T-cell (primary cell): ENCODE results near the gene RIPOR2. TPM values are rescaled to one million over a fixed set of nuclear protein-coding genes. Genes with fewer than 3 reads are reported as not detected.

Experiments used
- ATAC-seq, 4 experiments: fragments of 200-7000 bp in 3 of 4; fragments of 150-1000 bp in 1 of 4; cut with Tn5 transposase; replicated peaks in 1 of 4; 1 replicate in 3 of 4; 2 replicates in 1 of 4; pipeline ENCODE4 v1.10.0; 2021; ENCODE audit warnings: moderate library complexity in 3 of 4, mild to moderate bottlenecking in 2 of 4, moderate number of reproducible peaks in 1 of 4
- CTCF ChIA-PET, 2 donors: fragments of 300-600 bp; sonication (Branson Sonifier 250); formaldehyde crosslinking; loops; one replicate each; lab custom pipeline; 2022; ENCODE audit warnings: antibody characterized with exemption in 2 of 2; lab: Charles Lee
- POLR2A ChIA-PET, 2 donors: fragments of 300-600 bp; sonication (Branson Sonifier 250); formaldehyde crosslinking; loops; one replicate each; lab custom pipeline; 2022; ENCODE audit warnings: antibody characterized with exemption in 2 of 2; lab: Charles Lee
- DNase-seq, 35 experiments: peaks; one replicate each; pipeline versions ENCODE4 v3.0.0 to v3.0.0-alpha.2; 2013 to 2023
- H3K27ac ChIP-seq: one replicate; pipeline ENCODE4 v1.5.1; 2013; ENCODE audit warnings: low read length
- H3K27me3 ChIP-seq, 2 experiments: replicated peaks in 1 of 2; 1 replicate in 1 of 2; 2 replicates in 1 of 2; pipeline versions ENCODE4 v1.6.1 to v1.7.0; 2013; ENCODE audit warnings: low read length in 1 of 2, mixed read lengths in 1 of 2; ENCODE audit not compliant: control insufficient read depth in 2 of 2, insufficient read depth in 2 of 2; ENCODE audit errors: extremely low read depth in 1 of 2
- H3K36me3 ChIP-seq, 2 donors: 1 replicate in 1 of 2; 2 replicates in 1 of 2; pipeline versions ENCODE4 v1.6.1 to v1.7.0; 2013; ENCODE audit warnings: low read length in 1 of 2; ENCODE audit not compliant: control insufficient read depth in 2 of 2, insufficient read depth in 1 of 2; ENCODE audit errors: extremely low read depth in 1 of 2
- H3K4me1 ChIP-seq, 2 experiments: 1 replicate in 1 of 2; 2 replicates in 1 of 2; pipeline versions ENCODE4 v1.6.1 to v1.7.0; 2013; ENCODE audit warnings: low read length in 2 of 2, mixed read lengths in 1 of 2; ENCODE audit not compliant: insufficient read depth in 2 of 2, control insufficient read depth in 1 of 2; ENCODE audit errors: extremely low read depth in 1 of 2
- H3K4me3 ChIP-seq, 2 donors: 1 replicate in 1 of 2; 2 replicates in 1 of 2; pipeline versions ENCODE4 v1.5.1 to v1.7.0; 2013; ENCODE audit warnings: mild to moderate bottlenecking in 2 of 2, low read length in 1 of 2, moderate library complexity in 1 of 2; ENCODE audit not compliant: control insufficient read depth in 1 of 2; ENCODE audit errors: extremely low read depth in 1 of 2
- H3K9me3 ChIP-seq: 2 replicates; pipeline ENCODE4 v1.7.0; 2013
- H3K27ac Mint-ChIP-seq, 2 donors: one replicate each; pipeline ENCODE4 v1.8.0; 2020 to 2021; ENCODE audit warnings: mild to moderate bottlenecking in 2 of 2, mixed read lengths in 2 of 2
- H3K27me3 Mint-ChIP-seq, 2 donors: one replicate each; pipeline ENCODE4 v1.8.0; 2021 to 2022; ENCODE audit warnings: mixed read lengths in 2 of 2
- H3K36me3 Mint-ChIP-seq: one replicate; pipeline ENCODE4 v1.8.0; 2021; ENCODE audit warnings: mixed read lengths
- H3K4me1 Mint-ChIP-seq, 3 donors: one replicate each; pipeline ENCODE4 v1.8.0; 2020 to 2022; ENCODE audit warnings: mixed read lengths in 3 of 3, mild to moderate bottlenecking in 1 of 3
- H3K4me3 Mint-ChIP-seq, 3 donors: one replicate each; pipeline ENCODE4 v1.8.0; 2020 to 2022; ENCODE audit warnings: mild to moderate bottlenecking in 3 of 3, mixed read lengths in 3 of 3, moderate library complexity in 3 of 3
- H3K9me3 Mint-ChIP-seq, 3 donors: one replicate each; pipeline ENCODE4 v1.8.0; 2020 to 2022; ENCODE audit warnings: mixed read lengths in 3 of 3
- WGBS: methylation state at CpG from one replicate; pipeline ENCODE4 v1.1.5; 2013; ENCODE audit warnings: missing lambda C conversion rate; ENCODE audit not compliant: insufficient coverage; 5-methylcytosine and 5-hydroxymethylcytosine counted together
- total RNA-seq, 35 experiments: library from RNA in 6 of 35; stranded (reverse) in 6 of 35; fragments of 120-200 nt in 1 of 35; gene quantifications; one replicate each; pipeline versions ENCODE4 v1.2.1 to v1.2.4 and lab custom pipeline; 2013 to 2026

Gene RIPOR2
- total RNA-seq, 5 donors from 2014 or later (not counting 1 experiment from before 2014, with no cell fraction given) = 381 to 480 (median 441) TPM

- no peaks in the 10 kb centered on the region for H3K9me3 ChIP-seq
- H3K27me3 Mint-ChIP-seq = no peaks in the 10 kb centered on the region
- no peaks in the 10 kb centered on the region for H3K9me3 Mint-ChIP-seq
- peak overlapping the region; percentile 57 to 60 for H3K4me3 ChIP-seq
- peaks cover 96 to 99% (median 96%) of the 10 kb centered on the region in 3 donors for H3K4me1 Mint-ChIP-seq
- peak overlapping the region; percentile 88 to 93 (median 90) for H3K4me3 Mint-ChIP-seq
- peaks cover 87% of the 10 kb centered on the region for H3K36me3 Mint-ChIP-seq
- H3K27ac Mint-ChIP-seq = peak overlapping the region; percentile 96 to 98
- DNase-seq (no peak), ATAC-seq (no peak)
- H3K4me1 ChIP-seq = peaks cover 80 to 87% of the 10 kb centered on the region in 2 experiments
- H3K36me3 ChIP-seq = peaks cover 0 to 69% of the 10 kb centered on the region in 2 donors
- 87% methylated on average over 4 of the region's 6 CpGs for WGBS
- ChIA-PET CTCF (interaction anchor here (0.6 to 9.5 kb wide), 15 partner anchors 10 to 173 kb away, joined by 3 to 88 read pairs (median 5); partner anchors contain the start of gene RIPOR2 (in 1 of the 2)), POLR2A (interaction anchor here (0.7 to 3.1 kb wide), 4 partner anchors 8 to 115 kb away, joined by 3 to 15 read pairs (median 4); no protein-coding TSS in a partner anchor)
- H3K27ac ChIP-seq = peak overlapping the region; percentile 79
- no peaks in the 10 kb centered on the region for H3K27me3 ChIP-seq
Measured at GRCh38 chr6:24911796-24912382, 23.9 kb downstream of the RIPOR2 start.

GRCh38 chr6:24910961-24911725 is 24.6 kb downstream of the RIPOR2 start:
- peak overlapping the region; percentile 57 to 60 for H3K4me3 ChIP-seq
- Mint-ChIP-seq H3K9me3 (no peaks in the 10 kb centered on the region), H3K36me3 (peaks cover 87% of the 10 kb centered on the region), H3K4me1 (peaks cover 96 to 100% (median 97%) of the 10 kb centered on the region in 3 donors), H3K27ac (peak overlapping the region; percentile 98 to 99), H3K27me3 (no peaks in the 10 kb centered on the region), H3K4me3 (peak overlapping the region; percentile 88 to 93 (median 90))
- no peaks in the 10 kb centered on the region for H3K9me3 ChIP-seq
- ChIA-PET CTCF (interaction anchor here (0.6 to 9.5 kb wide), 15 partner anchors 8 to 107 kb away, joined by 3 to 88 read pairs (median 9); partner anchors contain the start of gene RIPOR2 (in 1 of the 2)), POLR2A (interaction anchor here (0.6 to 3.1 kb wide), 6 partner anchors 9 to 116 kb away, joined by 3 to 15 read pairs (median 4); no protein-coding TSS in a partner anchor)
- ATAC-seq (peak; percentile 32 to 50 (median 36)), DNase-seq (peak in 30 of 35 experiments; percentile 29 to 72 (median 48))
- no peaks in the 10 kb centered on the region for H3K27me3 ChIP-seq
- H3K27ac ChIP-seq = peak overlapping the region; percentile 79
- WGBS = under 1% methylated on average over 28 of the region's 56 CpGs
- H3K36me3 ChIP-seq = peaks cover 0 to 67% of the 10 kb centered on the region in 2 donors
- H3K4me1 ChIP-seq = peaks cover 74 to 87% of the 10 kb centered on the region in 2 experiments

- Mint-ChIP-seq H3K27me3 (no peaks in the 10 kb centered on the region), H3K4me1 (peaks cover 96 to 100% (median 97%) of the 10 kb centered on the region in 3 donors), H3K36me3 (peaks cover 86% of the 10 kb centered on the region), H3K4me3 (peak overlapping the region; percentile 88 to 93 (median 90)), H3K9me3 (no peaks in the 10 kb centered on the region), H3K27ac (peak overlapping the region; percentile 97 to 99)
- no peaks in the 10 kb centered on the region for H3K27me3 ChIP-seq
- POLR2A ChIA-PET = interaction anchor here (0.6 to 3.1 kb wide), 10 partner anchors 8 to 191 kb away, joined by 3 to 15 read pairs (median 4); no protein-coding TSS in a partner anchor
- peaks cover 0 to 66% of the 10 kb centered on the region in 2 donors for H3K36me3 ChIP-seq
- peak overlapping the region; percentile 49 to 53 for H3K4me3 ChIP-seq
- peaks cover 68 to 83% of the 10 kb centered on the region in 2 experiments for H3K4me1 ChIP-seq
- H3K27ac ChIP-seq = peak overlapping the region; percentile 79
- peak in 21 of 35 experiments; percentile 10 to 58 (median 35) for DNase-seq
- H3K9me3 ChIP-seq = no peaks in the 10 kb centered on the region
- ATAC-seq = peak; percentile 36 to 47 (median 37)
- CTCF ChIA-PET = interaction anchor here (0.5 to 9.5 kb wide), 20 partner anchors 8 to 115 kb away, joined by 3 to 88 read pairs (median 4); partner anchors contain the start of gene RIPOR2 (in 1 of the 2)
- WGBS = 18% methylated on average over 32 of the region's 33 CpGs
Measured at GRCh38 chr6:24910331-24910960, 25.3 kb downstream of the RIPOR2 start.

GRCh38 chr6:24909241-24910216 is 26.2 kb downstream of the RIPOR2 start:
- Mint-ChIP-seq H3K27ac (peak overlapping the region; percentile 97 to 99), H3K36me3 (peaks cover 87% of the 10 kb centered on the region), H3K9me3 (no peaks in the 10 kb centered on the region), H3K4me3 (peak overlapping the region; percentile 88 to 93 (median 90)), H3K27me3 (no peaks in the 10 kb centered on the region), H3K4me1 (peaks cover 96 to 100% (median 97%) of the 10 kb centered on the region in 3 donors)
- Histone ChIP-seq H3K9me3 (no peaks in the 10 kb centered on the region), H3K27ac (peak overlapping the region; percentile 79), H3K4me1 (peaks cover 65 to 85% of the 10 kb centered on the region in 2 experiments), H3K27me3 (no peaks in the 10 kb centered on the region), H3K36me3 (peaks cover 0 to 68% of the 10 kb centered on the region in 2 donors), H3K4me3 (peak overlapping the region; percentile 49 to 53)
- peak in 2 of 35 experiments; percentile 5 to 46 for DNase-seq
- peak in 3 of 4 experiments; percentile 10 to 16 (median 15) for ATAC-seq
- ChIA-PET CTCF (interaction anchor here (0.7 to 9.5 kb wide), 19 partner anchors 8 to 116 kb away, joined by 3 to 88 read pairs (median 4); partner anchors contain the start of gene RIPOR2 (in 1 of the 2)), POLR2A (interaction anchor here (0.6 to 3.1 kb wide), 12 partner anchors 9 to 190 kb away, joined by 3 to 15 read pairs (median 4); no protein-coding TSS in a partner anchor)
- WGBS = 36% methylated on average over 11 of the region's 20 CpGs

- H3K4me3 ChIP-seq = peak overlapping the region in 1 of 2 donors; percentile 21
- peaks cover 96 to 100% (median 97%) of the 10 kb centered on the region in 3 donors for H3K4me1 Mint-ChIP-seq
- WGBS = no CpG with 5 or more reads among the region's 4 CpGs
- peak overlapping the region; percentile 79 for H3K27ac ChIP-seq
- ATAC-seq = no peak
- H3K4me1 ChIP-seq = peaks cover 56 to 85% of the 10 kb centered on the region in 2 experiments
- POLR2A ChIA-PET = interaction anchor here (1.0 to 1.9 kb wide), 5 partner anchors 9 to 97 kb away, joined by 3 to 6 read pairs (median 4); no protein-coding TSS in a partner anchor
- H3K4me3 Mint-ChIP-seq = peak overlapping the region; percentile 88 to 93 (median 90)
- no peaks in the 10 kb centered on the region for H3K27me3 ChIP-seq
- no peak for DNase-seq
- no peaks in the 10 kb centered on the region for H3K9me3 ChIP-seq
- no peaks in the 10 kb centered on the region for H3K27me3 Mint-ChIP-seq
- CTCF ChIA-PET = interaction anchor here (0.6 to 9.5 kb wide), 12 partner anchors 10 to 181 kb away, joined by 3 to 88 read pairs (median 6); partner anchors contain the start of gene RIPOR2 (in 1 of the 2)
- H3K36me3 ChIP-seq = peaks cover 0 to 70% of the 10 kb centered on the region in 2 donors
- peak overlapping the region; percentile 97 to 99 for H3K27ac Mint-ChIP-seq
- H3K9me3 Mint-ChIP-seq = no peaks in the 10 kb centered on the region
- peaks cover 88% of the 10 kb centered on the region for H3K36me3 Mint-ChIP-seq
Measured at GRCh38 chr6:24908650-24909035, 27.1 kb downstream of the RIPOR2 start.
